Superior temporal gyrus (tissue), 1 donor: Measurements from ENCODE around the gene CHRFAM7A.
"Not testable (repeated sequence)": the region's sequence is repeated elsewhere in the genome, so short reads cannot be mapped to it uniquely, and the experiment has no call there.

ENCODE experiments used
- DNase-seq: peaks from one replicate; pipeline ENCODE4 v3.0.0-alpha.2; 2016; ENCODE audit errors: extremely low spot score

Gene CHRFAM7A

GRCh38 chr15:30321063-30321462 is 72.3 kb downstream of the CHRFAM7A start:
- DNase-seq: not testable (repeated sequence)

- not testable (repeated sequence) for DNase-seq
Measured at GRCh38 chr15:30315704-30316103, 77.6 kb downstream of the CHRFAM7A start.

GRCh38 chr15:30310575-30310974 is 82.8 kb downstream of the CHRFAM7A start:
- not testable (repeated sequence) for DNase-seq
